Midbrain (tissue), 1 donor: ENCODE measurements around the gene ODF2.

Experiments
- DNase-seq: peaks from one replicate; lab custom pipeline; 2025; lab: John Stamatoyannopoulos, UW

The ODF2 gene

DNA sequence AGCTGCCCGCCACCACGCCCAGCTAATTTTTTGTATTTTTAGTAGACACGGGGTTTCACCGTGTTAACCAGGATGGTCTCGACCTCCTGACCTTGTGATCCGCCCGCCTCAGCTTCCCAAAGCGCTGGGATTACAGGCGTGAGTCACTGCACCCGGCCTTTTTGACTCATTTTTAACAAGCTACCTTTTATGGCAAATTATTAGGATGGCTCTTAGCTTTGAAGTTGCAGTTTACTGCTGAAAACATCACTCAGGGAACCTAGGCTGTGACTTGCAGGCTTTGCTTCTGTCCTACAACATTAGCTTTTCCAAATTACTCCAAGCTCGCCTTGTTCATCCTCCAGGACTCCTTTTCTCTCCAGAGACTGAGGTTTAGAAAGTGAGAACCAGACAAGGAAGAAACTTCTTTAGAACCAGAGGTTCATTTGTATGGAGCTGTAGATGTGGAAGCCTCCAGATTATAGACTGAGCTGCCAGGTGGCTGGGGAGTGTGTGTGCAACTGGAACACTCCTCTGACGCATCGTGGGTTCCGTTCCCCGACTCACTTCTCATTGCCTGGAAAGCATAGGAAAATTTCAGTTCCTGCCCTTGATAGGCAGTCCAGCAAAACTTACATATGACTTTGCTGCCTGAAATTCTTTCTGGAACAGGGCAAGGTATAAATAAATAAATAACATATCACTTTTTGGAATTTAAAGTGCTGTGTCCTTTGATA lies 72.8 kb downstream of the ODF2 start:
- no peak for DNase-seq

DNA sequence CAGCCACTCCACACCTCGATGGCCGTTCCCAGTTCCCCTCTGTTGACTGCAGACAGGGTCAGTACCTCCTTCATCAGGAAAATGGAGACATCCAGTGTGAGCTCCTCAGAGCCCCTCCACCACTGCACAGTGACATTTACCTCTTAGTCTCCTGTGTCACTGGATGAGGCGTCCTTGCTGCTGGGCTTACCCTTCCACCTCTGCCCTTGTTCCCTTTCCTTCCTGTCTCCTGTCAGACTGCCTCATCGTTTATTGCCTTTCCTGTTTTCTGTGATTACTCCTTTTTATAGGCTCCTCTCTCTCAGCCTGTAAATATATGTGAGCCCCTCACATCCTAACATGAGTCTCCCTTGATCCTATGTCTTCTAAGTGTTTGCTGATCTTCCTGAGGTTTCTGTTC lies 73.4 kb downstream of the ODF2 start:
- DNase-seq = no peak

DNA sequence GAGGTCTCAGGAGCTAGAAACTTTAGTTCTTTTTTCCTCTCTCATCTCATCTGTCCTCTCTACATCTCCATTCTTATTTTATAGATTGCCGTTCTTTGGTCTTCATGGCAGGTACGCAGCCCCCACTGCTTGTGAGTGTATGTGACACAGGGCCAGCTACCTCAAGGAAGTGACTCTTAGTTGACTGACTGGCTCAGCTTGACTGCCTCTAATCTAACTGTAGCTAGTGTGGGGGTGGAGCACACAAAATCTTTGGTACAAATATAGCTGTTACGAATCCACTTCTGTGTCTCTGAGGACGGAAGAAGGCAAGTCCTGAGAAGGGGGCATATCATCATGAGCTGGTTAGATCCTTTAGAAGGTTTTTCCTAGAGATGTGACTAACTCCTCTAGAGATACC lies 76.8 kb downstream of the ODF2 start:
- DNase-seq = no peak

DNA sequence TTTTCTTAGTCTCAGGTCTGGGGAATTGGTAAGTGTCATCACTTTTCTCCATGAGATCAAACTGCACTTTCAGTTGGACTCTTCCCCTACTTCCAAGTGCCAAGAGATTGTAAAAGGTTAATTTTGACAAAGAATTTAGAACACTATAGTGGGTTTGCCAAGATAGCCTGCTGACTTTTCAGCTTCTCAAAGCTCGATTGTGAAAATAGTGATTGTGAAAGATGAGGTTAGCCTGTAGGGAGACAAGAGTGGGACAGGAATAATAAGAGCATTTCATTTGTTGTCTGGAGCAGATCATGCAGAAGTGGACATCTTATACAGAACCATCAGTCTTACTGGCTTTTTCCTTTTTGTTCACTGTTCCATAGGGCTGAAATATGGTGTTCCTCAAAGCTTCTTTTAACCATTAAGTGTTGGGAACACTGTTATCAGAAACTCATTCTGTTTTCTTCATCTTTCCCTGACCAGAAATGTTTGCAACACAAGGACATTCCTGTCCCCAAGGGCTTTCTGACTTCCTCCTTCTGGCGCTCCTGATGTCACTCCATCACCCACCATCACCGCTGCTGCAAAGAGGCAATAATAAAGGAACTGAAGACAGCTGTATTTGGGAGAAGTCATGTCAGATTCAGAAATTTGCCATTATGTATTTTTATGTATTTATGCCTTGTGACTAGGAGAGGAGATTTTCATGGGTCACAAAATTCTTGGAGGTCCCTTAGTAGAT lies 85.0 kb downstream of the ODF2 start:
- no peak for DNase-seq

- DNase-seq = no peak
Measured at GRCh38 chr9:128546504-128546903, 90.7 kb downstream of the ODF2 start.

DNA sequence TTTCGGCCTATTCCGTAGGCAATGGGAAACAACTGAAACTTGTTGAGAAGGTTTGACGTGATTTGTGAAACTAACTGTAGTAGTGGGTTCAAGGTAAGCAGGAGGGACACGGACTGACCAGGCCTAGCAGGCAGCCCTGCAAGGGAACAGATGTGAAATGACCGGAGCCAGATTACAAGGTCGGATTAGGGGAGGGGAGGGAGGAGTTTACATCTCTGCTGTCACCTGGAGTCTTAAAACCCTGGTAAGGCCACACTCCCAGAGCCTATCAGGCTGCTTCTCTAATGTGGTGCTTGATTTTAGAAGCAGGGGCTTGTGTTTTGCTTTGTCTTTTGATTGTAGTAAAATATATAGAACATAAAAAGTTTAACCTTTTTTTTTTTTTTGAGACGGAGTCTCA lies 93.1 kb downstream of the ODF2 start:
- DNase-seq = no peak

DNA sequence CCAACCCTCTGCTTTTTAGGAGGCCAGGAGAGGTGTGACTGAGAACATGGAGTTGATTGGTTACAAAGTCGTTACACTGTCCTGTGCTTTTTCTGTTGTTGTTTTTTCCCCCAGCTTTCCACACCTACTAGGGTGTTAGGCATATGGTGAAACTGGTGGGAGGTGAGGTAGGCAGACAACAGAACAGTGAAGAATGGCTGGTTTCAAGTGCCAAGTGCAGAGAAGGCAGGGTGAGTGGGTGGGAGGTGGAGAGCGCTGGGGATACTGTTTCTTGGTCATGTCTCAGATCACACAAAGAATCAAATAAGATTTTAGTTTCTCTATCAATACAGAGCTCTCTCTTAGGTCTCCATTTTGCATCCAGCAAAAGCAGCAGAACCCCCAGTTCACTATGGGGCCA lies 94.4 kb downstream of the ODF2 start:
- DNase-seq = no peak
